DOHH2 (cell line): Measurements from ENCODE around the gene VWF.

Experiments
- H3F3A ChIP-seq: fragments of 200-600 bp; sonication (generic), shearing (Covaris generic); 2 replicates; pipeline ENCODE4 v1.6.0; 2016; ENCODE audit warnings: antibody characterized with exemption, mild to moderate bottlenecking; ENCODE audit not compliant: control insufficient read depth, insufficient read depth
- H3K27ac ChIP-seq: fragments of 200-600 bp; sonication (generic); 2 replicates; pipeline ENCODE4 v1.5.1; 2014; ENCODE audit warnings: low read depth, mild to moderate bottlenecking, low read length, moderate library complexity
- H3K27me3 ChIP-seq: fragments of 200-600 bp; sonication (generic); 2 replicates; pipeline ENCODE4 v1.6.1; 2014; ENCODE audit warnings: mild to moderate bottlenecking, low read length, mixed read lengths; ENCODE audit not compliant: control insufficient read depth
- H3K36me3 ChIP-seq: fragments of 200-600 bp; sonication (generic); 2 replicates; pipeline ENCODE4 v1.6.1; 2014; ENCODE audit warnings: mild to moderate bottlenecking, low read length, moderate library complexity, mixed read lengths; ENCODE audit not compliant: control insufficient read depth
- H3K4me1 ChIP-seq: fragments of 200-600 bp; sonication (generic); 2 replicates; pipeline ENCODE4 v1.6.1; 2014; ENCODE audit warnings: mild to moderate bottlenecking, low read length, mixed read lengths; ENCODE audit not compliant: control insufficient read depth
- H3K4me2 ChIP-seq: fragments of 200-600 bp; sonication (generic); 2 replicates; pipeline ENCODE4 v1.6.0; 2014; ENCODE audit warnings: mild to moderate bottlenecking, low read length, moderate library complexity
- H3K4me3 ChIP-seq: fragments of 200-600 bp; sonication (generic); 2 replicates; pipeline ENCODE4 v1.5.1; 2014; ENCODE audit warnings: mild to moderate bottlenecking, low read length, mixed read lengths
- H3K79me2 ChIP-seq: fragments of 200-600 bp; sonication (generic); 2 replicates; pipeline ENCODE4 v1.6.1; 2014; ENCODE audit warnings: mild to moderate bottlenecking, low read length, mixed read lengths; ENCODE audit not compliant: control insufficient read depth
- H3K9me2 ChIP-seq: fragments of 200-600 bp; sonication (generic); replicated peaks from 2 replicates; pipeline ENCODE4 v1.6.1; 2014; ENCODE audit warnings: mild to moderate bottlenecking, low read length, mixed read lengths; ENCODE audit not compliant: control insufficient read depth
- H3K9me3 ChIP-seq: fragments of 200-600 bp; sonication (generic); 2 replicates; pipeline ENCODE4 v1.6.1; 2014; ENCODE audit warnings: antibody characterized with exemption, low read length, mixed read lengths; ENCODE audit not compliant: control insufficient read depth, insufficient read depth
- H4K20me1 ChIP-seq: fragments of 200-600 bp; sonication (generic); 2 replicates; pipeline ENCODE4 v1.6.0; 2014; ENCODE audit warnings: low read depth, mild to moderate bottlenecking, antibody characterized with exemption, low read length, moderate library complexity; ENCODE audit not compliant: control insufficient read depth, insufficient read depth
- CTCF ChIP-seq: fragments of 200-600 bp; sonication (generic); IDR thresholded peaks from one replicate; pipeline ENCODE4 v1.5.1; 2014; ENCODE audit warnings: antibody characterized with exemption, mild to moderate bottlenecking, low read depth, low read length; ENCODE audit not compliant: poor library complexity, severe bottlenecking
- EZH2phosphoT487 ChIP-seq: fragments of 200-600 bp; sonication (generic); IDR thresholded peaks from 2 replicates; pipeline ENCODE4 v1.6.1; 2017; ENCODE audit warnings: borderline replicate concordance, mild to moderate bottlenecking, antibody characterized with exemption, low read length, moderate library complexity, mixed read lengths

The VWF gene

GRCh38 chr12:6124411-6125309, at the start of gene VWF:
TSS of gene VWF (minus strand) at chr12:6124670. CDS start at chr12:6123196, 1,474 bp downstream.
- H3F3A ChIP-seq: no peaks in the 10 kb centered on the region
- no peaks in the 10 kb centered on the region for H3K36me3 ChIP-seq
- no peaks in the 10 kb centered on the region for H3K4me1 ChIP-seq
- no peak within 1 kb of the TSS for H3K4me3 ChIP-seq
- TF ChIP-seq EZH2phosphoT487 (no peak), CTCF (no peak)
- H3K9me2 ChIP-seq: no peaks in the 10 kb centered on the region
- no peaks in the 10 kb centered on the region for H4K20me1 ChIP-seq
- no peak within 1 kb of the TSS for H3K4me2 ChIP-seq
- no peaks in the 10 kb centered on the region for H3K79me2 ChIP-seq
- H3K27me3 ChIP-seq: no peaks in the 10 kb centered on the region; the same call in 1 of the 2 replicates
- no peak within 1 kb of the TSS for H3K27ac ChIP-seq
- H3K9me3 ChIP-seq: no peaks in the 10 kb centered on the region

- H3K27ac ChIP-seq: no peak overlapping the region
- H3K9me2 ChIP-seq: no peaks in the 10 kb centered on the region
- no peaks in the 10 kb centered on the region for H3K9me3 ChIP-seq
- no peaks in the 10 kb centered on the region for H4K20me1 ChIP-seq
- H3K4me3 ChIP-seq: no peak overlapping the region
- no peaks in the 10 kb centered on the region for H3F3A ChIP-seq
- H3K79me2 ChIP-seq: no peaks in the 10 kb centered on the region
- no peak overlapping the region for H3K4me2 ChIP-seq
- no peaks in the 10 kb centered on the region for H3K36me3 ChIP-seq
- H3K27me3 ChIP-seq: peaks cover 9% of the 10 kb centered on the region; the same call in 1 of the 2 replicates
- TF ChIP-seq CTCF (no peak), EZH2phosphoT487 (no peak)
- peaks cover 3% of the 10 kb centered on the region for H3K4me1 ChIP-seq
Observed at GRCh38 chr12:6172862-6173261, 48.4 kb upstream of the VWF start.

DNA sequence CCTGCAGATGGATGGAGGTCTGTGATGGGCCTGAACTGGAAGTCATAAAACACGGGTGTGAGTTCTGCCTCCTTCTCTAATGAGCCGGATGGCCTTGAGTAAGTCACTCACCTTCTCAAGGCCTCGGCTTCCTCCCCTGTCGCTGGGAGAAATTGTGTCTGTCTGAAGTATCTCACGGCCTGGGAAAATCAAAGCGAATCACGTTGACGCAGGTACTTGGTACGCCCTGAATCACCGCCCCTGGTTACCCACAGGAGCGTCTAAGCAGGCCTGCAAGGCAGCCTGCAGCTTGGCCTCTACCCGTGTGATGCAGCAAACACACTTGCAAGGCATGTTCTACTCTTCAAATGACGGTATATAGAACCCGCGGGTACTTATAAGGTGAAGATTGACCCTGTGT, 47.6 kb upstream of the VWF start:
- H3K27ac ChIP-seq: no peak overlapping the region
- H4K20me1 ChIP-seq: no peaks in the 10 kb centered on the region
- H3K36me3 ChIP-seq: no peaks in the 10 kb centered on the region
- peaks cover 11% of the 10 kb centered on the region; the same call in 1 of the 2 replicates for H3K27me3 ChIP-seq
- H3F3A ChIP-seq: no peaks in the 10 kb centered on the region
- no peak overlapping the region for H3K4me2 ChIP-seq
- H3K4me3 ChIP-seq: no peak overlapping the region
- no peaks in the 10 kb centered on the region for H3K9me3 ChIP-seq
- no peak for TF ChIP-seq EZH2phosphoT487
- TF ChIP-seq CTCF: no peak
- peaks cover 11% of the 10 kb centered on the region for H3K4me1 ChIP-seq
- H3K9me2 ChIP-seq: no peaks in the 10 kb centered on the region
- H3K79me2 ChIP-seq: no peaks in the 10 kb centered on the region
